IMR-90 (cell line): Measurements from ENCODE around the gene TBC1D9B. TPM values are rescaled to one million over a fixed set of nuclear protein-coding genes. Genes with fewer than 3 reads are reported as not detected.

ENCODE experiments used
- ATAC-seq: fragments of 200-7000 bp; cut with Tn5 transposase; 2 replicates; pipeline ENCODE4 v1.9.1; 2020; ENCODE audit warnings: low read depth, mild to moderate bottlenecking, moderate library complexity
- BruUV-seq: library from RNA; stranded (reverse); fragments of 400-500 nt; replicated peaks from 2 replicates; lab custom pipeline; 2021; lab: Mats Ljungman, UMichigan
- CTCF ChIA-PET: fragments of 300-600 bp; formaldehyde crosslinking; extraction: SDS; loops from one replicate; lab custom pipeline; 2021; ENCODE audit warnings: antibody characterized with exemption; lab: Yijun Ruan, JAX
- POLR2A ChIA-PET: fragments of 300-600 bp; sonication (Branson Sonifier 250); formaldehyde crosslinking; loops from one replicate; lab custom pipeline; 2022; ENCODE audit warnings: antibody characterized with exemption; ENCODE audit not compliant: unreplicated experiment; lab: Charles Lee
- DNase-seq: peaks from one replicate; pipeline ENCODE4 v3.0.0; 2013
- H2AFZ ChIP-seq: replicated peaks from 2 replicates; pipeline ENCODE3; 2013; ENCODE audit warnings: low read length, mild to moderate bottlenecking; ENCODE audit not compliant: poor library complexity
- H2AK5ac ChIP-seq: 2 replicates; pipeline ENCODE4 v1.6.1; 2013; ENCODE audit warnings: low read depth, low read length, inconsistent platforms
- H2AK9ac ChIP-seq: replicated peaks from 2 replicates; pipeline ENCODE3; 2013; ENCODE audit warnings: mild to moderate bottlenecking, low read depth, low read length, moderate library complexity; ENCODE audit not compliant: poor library complexity
- H2BK120ac ChIP-seq: 2 replicates; pipeline ENCODE4 v1.6.1; 2013; ENCODE audit warnings: low read depth, low read length, inconsistent platforms
- H2BK15ac ChIP-seq: 3 replicates; pipeline ENCODE4 v1.6.1; 2013; ENCODE audit warnings: low read depth, low read length, inconsistent platforms
- H2BK20ac ChIP-seq: 2 replicates; pipeline ENCODE4 v1.6.1; 2013; ENCODE audit warnings: low read depth, mild to moderate bottlenecking, inconsistent platforms, low read length, moderate library complexity
- H2BK5ac ChIP-seq: 2 replicates; pipeline ENCODE4 v1.6.1; 2013; ENCODE audit warnings: mild to moderate bottlenecking, low read depth, low read length, inconsistent platforms; ENCODE audit not compliant: poor library complexity, severe bottlenecking
- H3K14ac ChIP-seq: replicated peaks from 2 replicates; pipeline ENCODE4 v1.6.1; 2013; ENCODE audit warnings: low read depth, low read length, inconsistent platforms
- H3K18ac ChIP-seq: 2 replicates; pipeline ENCODE4 v1.6.1; 2013; ENCODE audit warnings: low read depth, low read length, control low read depth
- H3K23ac ChIP-seq: 2 replicates; pipeline ENCODE4 v1.6.1; 2013; ENCODE audit warnings: low read depth, low read length, inconsistent platforms
- H3K27ac ChIP-seq: 2 replicates; pipeline ENCODE4 v1.5.1; 2013; ENCODE audit warnings: mild to moderate bottlenecking, control low read depth, low read length; ENCODE audit not compliant: insufficient read depth
- H3K27me3 ChIP-seq: 2 replicates; pipeline ENCODE4 v1.6.1; 2013; ENCODE audit warnings: low read length; ENCODE audit not compliant: control insufficient read depth, insufficient read depth
- H3K36me3 ChIP-seq: 2 replicates; pipeline ENCODE4 v1.6.1; 2013; ENCODE audit warnings: low read length, mixed read lengths; ENCODE audit not compliant: control insufficient read depth, insufficient read depth
- H3K4ac ChIP-seq: 2 replicates; pipeline ENCODE4 v1.6.1; 2013; ENCODE audit warnings: low read depth, low read length, inconsistent platforms
- H3K4me1 ChIP-seq: 2 replicates; pipeline ENCODE4 v1.6.1; 2013; ENCODE audit warnings: low read length, mixed read lengths; ENCODE audit not compliant: control insufficient read depth, insufficient read depth
- H3K4me2 ChIP-seq: 2 replicates; pipeline ENCODE4 v1.6.1; 2013; ENCODE audit warnings: low read depth, mild to moderate bottlenecking, control low read depth, low read length, moderate library complexity
- H3K4me3 ChIP-seq: 2 replicates; pipeline ENCODE4 v1.5.1; 2013; ENCODE audit warnings: low read depth, mild to moderate bottlenecking, control low read depth, low read length, moderate library complexity; ENCODE audit not compliant: insufficient read depth
- H3K56ac ChIP-seq: 2 replicates; pipeline ENCODE4 v1.6.1; 2013; ENCODE audit warnings: low read length, inconsistent platforms; ENCODE audit not compliant: insufficient read depth; ENCODE audit errors: extremely low read depth
- H3K79me1 ChIP-seq, 2 experiments: 2 replicates each; pipeline ENCODE4 v1.6.1; 2013; ENCODE audit warnings: low read length in 2 of 2, inconsistent platforms in 1 of 2, low read depth in 1 of 2
- H3K9ac ChIP-seq: 2 replicates; pipeline ENCODE4 v1.6.1; 2013; ENCODE audit warnings: low read depth, low read length, control low read depth
- H3K9me1 ChIP-seq: 2 replicates; pipeline ENCODE4 v1.6.1; 2013; ENCODE audit warnings: low read length, inconsistent platforms; ENCODE audit not compliant: insufficient read depth
- H3K9me3 ChIP-seq: 2 replicates; pipeline ENCODE4 v1.6.1; 2013; ENCODE audit warnings: low read length; ENCODE audit not compliant: control insufficient read depth, insufficient read depth
- H4K20me1 ChIP-seq: 2 replicates; pipeline ENCODE4 v1.6.1; 2013; ENCODE audit warnings: low read length, inconsistent platforms; ENCODE audit not compliant: insufficient read depth
- H4K5ac ChIP-seq: 2 replicates; pipeline ENCODE4 v1.6.1; 2013; ENCODE audit warnings: mild to moderate bottlenecking, low read depth, low read length, control low read depth
- H4K8ac ChIP-seq, 2 experiments: 2 replicates each; pipeline ENCODE4 v1.6.1; 2013; ENCODE audit warnings: low read depth in 2 of 2, low read length in 2 of 2, control low read depth in 1 of 2, inconsistent platforms in 1 of 2
- H4K91ac ChIP-seq: 2 replicates; pipeline ENCODE4 v1.6.1; 2013; ENCODE audit warnings: low read depth, low read length, inconsistent platforms; ENCODE audit not compliant: insufficient read depth
- BHLHE40 ChIP-seq: fragments of 150-350 bp; IDR thresholded peaks from 2 replicates; pipeline ENCODE4 v1.6.1; 2016; ENCODE audit warnings: mild to moderate bottlenecking, low read depth, low read length
- CEBPB ChIP-seq: IDR thresholded peaks from 2 replicates; pipeline ENCODE4 v1.6.1; 2012; ENCODE audit warnings: low read depth, low read length, improper control_type of control experiment
- CHD1 ChIP-seq: IDR thresholded peaks from 2 replicates; pipeline ENCODE4 v1.6.1; 2012; ENCODE audit warnings: low read depth, low read length, improper control_type of control experiment
- FOS ChIP-seq: fragments of 150-350 bp; IDR thresholded peaks from 2 replicates; pipeline ENCODE4 v1.6.1; 2016; ENCODE audit warnings: low read depth, low read length
- MXI1 ChIP-seq: IDR thresholded peaks from 2 replicates; pipeline ENCODE4 v1.6.1; 2012; ENCODE audit warnings: low read depth, mild to moderate bottlenecking, low read length, moderate library complexity, borderline replicate concordance
- NFE2L2 ChIP-seq: fragments of 150-350 bp; IDR thresholded peaks from 2 replicates; pipeline ENCODE4 v1.6.1; 2016; ENCODE audit warnings: low read depth, mild to moderate bottlenecking, low read length
- POLR2A ChIP-seq: IDR thresholded peaks from 2 replicates; pipeline ENCODE4 v1.6.1; 2012; ENCODE audit warnings: mild to moderate bottlenecking, low read depth, low read length
- RAD21 ChIP-seq: IDR thresholded peaks from 2 replicates; pipeline ENCODE4 v1.6.1; 2012; ENCODE audit warnings: low read length, improper control_type of control experiment
- RCOR1 ChIP-seq: IDR thresholded peaks from 2 replicates; pipeline ENCODE4 v1.6.1; 2012; ENCODE audit warnings: mild to moderate bottlenecking, low read length, improper control_type of control experiment; ENCODE audit not compliant: insufficient replicate concordance
- RFX5 ChIP-seq: IDR thresholded peaks from 2 replicates; pipeline ENCODE4 v1.8.0; 2012; ENCODE audit warnings: low read depth, mild to moderate bottlenecking, low read length, moderate library complexity
- WGBS, 2 experiments: methylation state at CpG; one replicate each; pipeline versions ENCODE4 v1.1.5 to v1.1.7; 2013; ENCODE audit warnings: missing lambda C conversion rate in 2 of 2; ENCODE audit not compliant: insufficient read length in 1 of 2; ENCODE audit errors: extremely low coverage in 2 of 2; 5-methylcytosine and 5-hydroxymethylcytosine counted together
- dilution Hi-C: fragments of 300-500 bp; cut with HindIII; formaldehyde crosslinking; loops from one replicate; pipeline ENCODE4 v1.14.3; 2018; ENCODE audit warnings: low sequenced_read_pairs; ENCODE audit not compliant: unreplicated experiment
- in situ Hi-C: fragments of 300-500 bp; cut with MboI; formaldehyde crosslinking; loops from 3 replicates; pipeline ENCODE4 v1.14.3; 2019; ENCODE audit warnings: low sequenced_read_pairs, inconsistent platforms, mixed read lengths
- intact Hi-C: fragments of 100-400 bp; cut with micrococcal nuclease; formaldehyde crosslinking; loops from 2 replicates; pipeline ENCODE4 v1.10.0; 2022
- polyA plus RNA-seq, 3 experiments: library from polyadenylated mRNA; depleted of rRNA; stranded (reverse); fragments of >200 nt; gene quantifications; 2 replicates each; pipeline ENCODE4 v1.2.3, GENCODE V29; 2012; ENCODE audit warnings: low replicate concordance in 1 of 3
- total RNA-seq: library from RNA; depleted of rRNA; stranded (reverse); fragments of >200 nt; gene quantifications from 2 replicates; pipeline ENCODE4 v1.2.3, GENCODE V29; 2012
- TF ChIP-seq, protein P1 (sequence below): conservative IDR thresholded peaks from 2 replicates; pipeline ENCODE4 v1.5.1; 2012; ENCODE audit warnings: mild to moderate bottlenecking, low read depth, low read length, improper control_type of control experiment
- TF ChIP-seq, protein P2 (sequence below): fragments of 150-350 bp; IDR thresholded peaks from 2 replicates; pipeline ENCODE4 v1.6.1; 2016; ENCODE audit warnings: low read depth, mild to moderate bottlenecking, low read length, moderate library complexity, borderline replicate concordance
- TF ChIP-seq, protein P3 (sequence below): fragments of 150-350 bp; IDR thresholded peaks from 2 replicates; pipeline ENCODE4 v1.6.1; 2017; ENCODE audit warnings: mild to moderate bottlenecking, antibody characterized with exemption, low read length, low read depth

TBC1D9B gene
- total and polyA plus RNA-seq, 2 of the 4 experiments (the other 2 are of a cell fraction), result 58.6 to 78.1 TPM

GRCh38 chr5:179875741-179876609, 31.7 kb downstream of the TBC1D9B start:
- Histone ChIP-seq H2AK5ac (no peak overlapping the region), H3K14ac (no peak overlapping the region), H4K91ac (no peak overlapping the region), H2AK9ac (no peak overlapping the region), H3K56ac (no peak overlapping the region), H2BK15ac (no peak overlapping the region), H3K18ac (no peak overlapping the region), H3K4me2 (no peak overlapping the region), H2BK5ac (no peak overlapping the region), H3K27me3 (no peaks in the 10 kb centered on the region), H2BK120ac (no peak overlapping the region), H3K27ac (no peak overlapping the region), H4K8ac (no peak overlapping the region), H4K5ac (no peak overlapping the region), H3K4me3 (no peak overlapping the region), H2BK20ac (no peak overlapping the region), H3K4ac (no peak overlapping the region), H3K9me3 (no peaks in the 10 kb centered on the region), H3K79me1 (no peaks in the 10 kb centered on the region; a peak in 2 of 4 replicates), H3K9ac (no peak overlapping the region), H2AFZ (no peak overlapping the region), H4K20me1 (no peaks in the 10 kb centered on the region), H3K9me1 (no peaks in the 10 kb centered on the region), H3K23ac (no peak overlapping the region), H3K4me1 (no peaks in the 10 kb centered on the region), H3K36me3 (peaks cover 68% of the 10 kb centered on the region)
- BruUV-seq, result no TSS peak
- WGBS, 2 experiments, result no CpG with 5 or more reads among the region's 16 CpGs
- DNase-seq, result no peak
- TF ChIP-seq BHLHE40 (no peak), RFX5 (no peak), FOS (no peak), NFE2L2 (no peak), POLR2A (no peak), RAD21 (no peak), RCOR1 (no peak), MXI1 (no peak), CHD1 (no peak), CEBPB (no peak)
- TF ChIP-seq, protein P1, sequence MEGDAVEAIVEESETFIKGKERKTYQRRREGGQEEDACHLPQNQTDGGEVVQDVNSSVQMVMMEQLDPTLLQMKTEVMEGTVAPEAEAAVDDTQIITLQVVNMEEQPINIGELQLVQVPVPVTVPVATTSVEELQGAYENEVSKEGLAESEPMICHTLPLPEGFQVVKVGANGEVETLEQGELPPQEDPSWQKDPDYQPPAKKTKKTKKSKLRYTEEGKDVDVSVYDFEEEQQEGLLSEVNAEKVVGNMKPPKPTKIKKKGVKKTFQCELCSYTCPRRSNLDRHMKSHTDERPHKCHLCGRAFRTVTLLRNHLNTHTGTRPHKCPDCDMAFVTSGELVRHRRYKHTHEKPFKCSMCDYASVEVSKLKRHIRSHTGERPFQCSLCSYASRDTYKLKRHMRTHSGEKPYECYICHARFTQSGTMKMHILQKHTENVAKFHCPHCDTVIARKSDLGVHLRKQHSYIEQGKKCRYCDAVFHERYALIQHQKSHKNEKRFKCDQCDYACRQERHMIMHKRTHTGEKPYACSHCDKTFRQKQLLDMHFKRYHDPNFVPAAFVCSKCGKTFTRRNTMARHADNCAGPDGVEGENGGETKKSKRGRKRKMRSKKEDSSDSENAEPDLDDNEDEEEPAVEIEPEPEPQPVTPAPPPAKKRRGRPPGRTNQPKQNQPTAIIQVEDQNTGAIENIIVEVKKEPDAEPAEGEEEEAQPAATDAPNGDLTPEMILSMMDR, result no peak
- TF ChIP-seq, protein P2, sequence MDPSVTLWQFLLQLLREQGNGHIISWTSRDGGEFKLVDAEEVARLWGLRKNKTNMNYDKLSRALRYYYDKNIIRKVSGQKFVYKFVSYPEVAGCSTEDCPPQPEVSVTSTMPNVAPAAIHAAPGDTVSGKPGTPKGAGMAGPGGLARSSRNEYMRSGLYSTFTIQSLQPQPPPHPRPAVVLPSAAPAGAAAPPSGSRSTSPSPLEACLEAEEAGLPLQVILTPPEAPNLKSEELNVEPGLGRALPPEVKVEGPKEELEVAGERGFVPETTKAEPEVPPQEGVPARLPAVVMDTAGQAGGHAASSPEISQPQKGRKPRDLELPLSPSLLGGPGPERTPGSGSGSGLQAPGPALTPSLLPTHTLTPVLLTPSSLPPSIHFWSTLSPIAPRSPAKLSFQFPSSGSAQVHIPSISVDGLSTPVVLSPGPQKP, result no peak
- TF ChIP-seq, protein P3, sequence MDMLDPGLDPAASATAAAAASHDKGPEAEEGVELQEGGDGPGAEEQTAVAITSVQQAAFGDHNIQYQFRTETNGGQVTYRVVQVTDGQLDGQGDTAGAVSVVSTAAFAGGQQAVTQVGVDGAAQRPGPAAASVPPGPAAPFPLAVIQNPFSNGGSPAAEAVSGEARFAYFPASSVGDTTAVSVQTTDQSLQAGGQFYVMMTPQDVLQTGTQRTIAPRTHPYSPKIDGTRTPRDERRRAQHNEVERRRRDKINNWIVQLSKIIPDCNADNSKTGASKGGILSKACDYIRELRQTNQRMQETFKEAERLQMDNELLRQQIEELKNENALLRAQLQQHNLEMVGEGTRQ, result no peak
- intact Hi-C loops, result no loop called here
- ChIA-PET POLR2A (no interaction called here), CTCF (no interaction called here)
- no peak for ATAC-seq
- in situ Hi-C loops, result no loop called here
- dilution Hi-C loops, result no loop called here
